ENCODE data around the gene LEKR1.

The LEKR1 gene

DNA sequence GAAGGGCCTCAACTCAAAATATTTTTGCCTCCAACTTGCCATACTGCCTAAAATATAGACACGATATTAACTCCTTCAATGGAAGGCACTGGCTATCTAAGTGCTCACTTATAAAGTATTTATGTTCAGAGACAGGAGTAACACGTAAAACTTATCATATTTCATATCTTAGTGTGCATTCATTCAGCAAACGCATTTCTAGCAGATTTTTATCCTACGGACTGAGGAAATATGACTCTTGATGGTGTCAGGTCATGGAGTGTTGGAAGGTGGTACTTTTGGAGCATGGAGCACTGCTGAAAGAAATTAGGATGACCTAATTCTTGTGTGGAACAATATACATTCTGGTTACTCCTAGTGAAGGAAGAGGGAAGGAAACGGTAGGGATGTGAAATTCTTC lies 43.8 kb upstream of the LEKR1 start:
- no peaks in the 10 kb centered on the region for H3F3A ChIP-seq (ENCODE audit: insufficient read depth, low read length)
- no peak overlapping the region for H3K9ac ChIP-seq (ENCODE audit: low read length)
- no peak for DNase-seq
- no peak overlapping the region for H3K4me3 ChIP-seq (ENCODE audit: low read length)
- no peak for TF ChIP-seq EZH2phosphoT487 (IDR thresholded peaks at IDR 0.05; ENCODE audit: low read length)
- TF ChIP-seq, protein P1, sequence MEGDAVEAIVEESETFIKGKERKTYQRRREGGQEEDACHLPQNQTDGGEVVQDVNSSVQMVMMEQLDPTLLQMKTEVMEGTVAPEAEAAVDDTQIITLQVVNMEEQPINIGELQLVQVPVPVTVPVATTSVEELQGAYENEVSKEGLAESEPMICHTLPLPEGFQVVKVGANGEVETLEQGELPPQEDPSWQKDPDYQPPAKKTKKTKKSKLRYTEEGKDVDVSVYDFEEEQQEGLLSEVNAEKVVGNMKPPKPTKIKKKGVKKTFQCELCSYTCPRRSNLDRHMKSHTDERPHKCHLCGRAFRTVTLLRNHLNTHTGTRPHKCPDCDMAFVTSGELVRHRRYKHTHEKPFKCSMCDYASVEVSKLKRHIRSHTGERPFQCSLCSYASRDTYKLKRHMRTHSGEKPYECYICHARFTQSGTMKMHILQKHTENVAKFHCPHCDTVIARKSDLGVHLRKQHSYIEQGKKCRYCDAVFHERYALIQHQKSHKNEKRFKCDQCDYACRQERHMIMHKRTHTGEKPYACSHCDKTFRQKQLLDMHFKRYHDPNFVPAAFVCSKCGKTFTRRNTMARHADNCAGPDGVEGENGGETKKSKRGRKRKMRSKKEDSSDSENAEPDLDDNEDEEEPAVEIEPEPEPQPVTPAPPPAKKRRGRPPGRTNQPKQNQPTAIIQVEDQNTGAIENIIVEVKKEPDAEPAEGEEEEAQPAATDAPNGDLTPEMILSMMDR (IDR thresholded peaks at IDR 0.05; ENCODE audit: low read length): no peak
- no peak for TF ChIP-seq EZH2 (optimal IDR thresholded peaks at IDR 0.05; ENCODE audit: low read depth, low read length)
- no peak overlapping the region for H3K4me2 ChIP-seq (ENCODE audit: low read depth, low read length)
- no peaks in the 10 kb centered on the region for H3K9me3 ChIP-seq (replicated peaks; ENCODE audit: insufficient read depth, low read length)
- no peak overlapping the region for H3K27ac ChIP-seq (ENCODE audit: low read length)
- no peaks in the 10 kb centered on the region for H3K27me3 ChIP-seq (replicated peaks; ENCODE audit: insufficient read depth, low read length)
- H3K9me2 ChIP-seq (replicated peaks; ENCODE audit: insufficient read depth, low read length): no peaks in the 10 kb centered on the region
- no peaks in the 10 kb centered on the region for H3K4me1 ChIP-seq (ENCODE audit: low read length)
- H3K79me2 ChIP-seq (ENCODE audit: low read length): no peaks in the 10 kb centered on the region
- H3K36me3 ChIP-seq (replicated peaks; ENCODE audit: insufficient read depth, low read length): no peaks in the 10 kb centered on the region
- H2AFZ ChIP-seq (ENCODE audit: low read length): no peak overlapping the region
- no peaks in the 10 kb centered on the region for H4K20me1 ChIP-seq (ENCODE audit: insufficient read depth, low read length)

DNA sequence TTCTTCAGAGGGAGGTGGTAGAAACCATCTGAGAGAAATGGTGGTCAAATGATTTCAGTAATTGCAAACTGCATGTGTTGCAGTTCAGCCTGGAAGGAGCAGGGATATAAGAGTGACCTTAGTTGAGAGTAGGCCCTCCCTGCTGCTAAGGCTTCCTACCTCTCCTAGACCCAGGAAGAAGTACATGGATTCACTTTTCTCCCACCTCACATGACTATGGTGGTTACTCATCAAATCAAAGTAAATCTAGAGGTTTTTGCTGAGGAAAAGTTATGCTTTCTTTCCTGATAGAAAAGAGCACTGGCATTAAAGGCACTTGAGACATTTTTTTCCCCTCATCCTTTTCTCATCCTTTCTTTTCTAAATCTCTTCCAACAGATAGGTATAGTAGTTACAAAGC lies 43.2 kb upstream of the LEKR1 start:
- Histone ChIP-seq H3K9ac (ENCODE audit: low read length) (no peak overlapping the region), H3K27ac (ENCODE audit: low read length) (no peak overlapping the region), H2AFZ (ENCODE audit: low read length) (no peak overlapping the region), H3K9me3 (replicated peaks; ENCODE audit: insufficient read depth, low read length) (no peaks in the 10 kb centered on the region), H3K9me2 (replicated peaks; ENCODE audit: insufficient read depth, low read length) (no peaks in the 10 kb centered on the region), H3K79me2 (ENCODE audit: low read length) (no peaks in the 10 kb centered on the region), H3K4me2 (ENCODE audit: low read depth, low read length) (no peak overlapping the region), H4K20me1 (ENCODE audit: insufficient read depth, low read length) (no peaks in the 10 kb centered on the region), H3K4me1 (ENCODE audit: low read length) (no peaks in the 10 kb centered on the region), H3K36me3 (replicated peaks; ENCODE audit: insufficient read depth, low read length) (no peaks in the 10 kb centered on the region), H3K27me3 (replicated peaks; ENCODE audit: insufficient read depth, low read length) (no peaks in the 10 kb centered on the region), H3F3A (ENCODE audit: insufficient read depth, low read length) (no peaks in the 10 kb centered on the region), H3K4me3 (ENCODE audit: low read length) (no peak overlapping the region)
- TF ChIP-seq EZH2 (optimal IDR thresholded peaks at IDR 0.05; ENCODE audit: low read depth, low read length): no peak
- DNase-seq: no peak

DNA sequence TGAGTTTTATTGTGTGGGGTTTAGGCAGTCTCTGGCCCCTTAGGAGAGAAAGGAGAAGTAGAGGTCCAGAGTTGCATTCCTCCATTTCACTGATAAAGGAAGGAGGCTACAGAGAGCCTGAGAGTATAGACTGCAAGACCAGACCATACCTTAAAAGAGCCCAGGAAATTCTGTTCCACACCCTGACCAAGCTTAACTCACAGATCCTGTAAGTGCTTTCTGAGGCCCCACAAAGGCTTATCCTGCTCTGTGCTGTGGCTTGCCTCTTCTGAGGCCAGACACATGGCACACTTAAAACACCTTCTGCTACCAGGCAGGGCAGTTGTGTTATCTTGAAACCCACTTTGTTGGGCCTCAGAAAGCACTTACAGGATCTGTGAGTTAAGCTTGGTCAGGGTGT lies 39.2 kb upstream of the LEKR1 start:
- no peaks in the 10 kb centered on the region for H3K4me1 ChIP-seq (ENCODE audit: low read length)
- no peaks in the 10 kb centered on the region for H3K27me3 ChIP-seq (replicated peaks; ENCODE audit: insufficient read depth, low read length)
- H3K4me3 ChIP-seq (ENCODE audit: low read length): no peak overlapping the region
- no peak for TF ChIP-seq EZH2phosphoT487 (IDR thresholded peaks at IDR 0.05; ENCODE audit: low read length)
- TF ChIP-seq, protein P1 (IDR thresholded peaks at IDR 0.05; ENCODE audit: low read length): no peak
- no peak for TF ChIP-seq EZH2 (optimal IDR thresholded peaks at IDR 0.05; ENCODE audit: low read depth, low read length)
- no peaks in the 10 kb centered on the region for H3K9me2 ChIP-seq (replicated peaks; ENCODE audit: insufficient read depth, low read length)
- no peak overlapping the region for H3K27ac ChIP-seq (ENCODE audit: low read length)
- no peaks in the 10 kb centered on the region for H3K36me3 ChIP-seq (replicated peaks; ENCODE audit: insufficient read depth, low read length)
- H3K9ac ChIP-seq (ENCODE audit: low read length): no peak overlapping the region
- no peaks in the 10 kb centered on the region for H3F3A ChIP-seq (ENCODE audit: insufficient read depth, low read length)
- DNase-seq: no peak
- no peak overlapping the region for H3K4me2 ChIP-seq (ENCODE audit: low read depth, low read length)
- no peak overlapping the region for H2AFZ ChIP-seq (ENCODE audit: low read length)
- no peaks in the 10 kb centered on the region for H3K9me3 ChIP-seq (replicated peaks; ENCODE audit: insufficient read depth, low read length)
- H3K79me2 ChIP-seq (ENCODE audit: low read length): no peaks in the 10 kb centered on the region
- H4K20me1 ChIP-seq (ENCODE audit: insufficient read depth, low read length): no peaks in the 10 kb centered on the region

DNA sequence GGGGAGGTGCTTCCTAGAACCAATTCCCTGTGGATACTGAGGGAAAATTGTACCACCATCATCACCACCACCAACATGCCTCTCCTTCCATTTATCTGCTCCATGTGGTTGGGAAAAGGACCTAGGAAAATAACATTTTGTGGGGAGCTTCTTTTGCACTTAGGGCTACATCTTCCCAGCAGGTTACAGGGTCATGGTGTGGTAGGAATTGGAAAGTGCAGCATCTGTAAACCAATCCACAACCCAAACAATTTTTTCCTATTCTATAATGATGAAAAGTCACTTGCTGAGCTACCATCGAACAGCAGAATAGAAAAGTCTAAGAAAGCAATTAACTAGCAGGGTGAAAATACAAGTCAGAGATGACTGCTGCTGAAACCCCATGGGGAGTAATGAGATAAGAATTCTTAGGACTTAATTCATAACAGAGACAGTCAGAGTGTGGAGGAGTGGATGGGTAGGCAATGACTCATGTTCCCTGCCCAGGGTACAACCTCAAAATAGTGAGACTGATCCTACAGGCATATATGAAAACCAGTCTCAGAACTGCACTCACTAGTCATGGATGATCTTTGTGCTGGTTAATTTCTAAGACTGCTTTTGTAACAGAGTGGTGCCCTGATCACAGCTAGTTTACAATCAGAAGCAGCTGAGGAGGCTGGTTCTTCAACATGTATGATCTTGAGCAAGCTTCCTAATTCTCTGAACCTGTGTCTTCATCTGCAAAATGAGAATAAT lies 38.1 kb upstream of the LEKR1 start:
- Histone ChIP-seq H3K79me2 (ENCODE audit: low read length) (no peaks in the 10 kb centered on the region), H3K9ac (ENCODE audit: low read length) (no peak overlapping the region), H3K4me3 (ENCODE audit: low read length) (no peak overlapping the region), H2AFZ (ENCODE audit: low read length) (no peak overlapping the region), H3K36me3 (replicated peaks; ENCODE audit: insufficient read depth, low read length) (no peaks in the 10 kb centered on the region), H3K27ac (ENCODE audit: low read length) (no peak overlapping the region), H3F3A (ENCODE audit: insufficient read depth, low read length) (no peaks in the 10 kb centered on the region), H3K9me3 (replicated peaks; ENCODE audit: insufficient read depth, low read length) (no peaks in the 10 kb centered on the region), H4K20me1 (ENCODE audit: insufficient read depth, low read length) (no peaks in the 10 kb centered on the region), H3K9me2 (replicated peaks; ENCODE audit: insufficient read depth, low read length) (no peaks in the 10 kb centered on the region), H3K4me1 (ENCODE audit: low read length) (no peaks in the 10 kb centered on the region), H3K27me3 (replicated peaks; ENCODE audit: insufficient read depth, low read length) (no peaks in the 10 kb centered on the region), H3K4me2 (ENCODE audit: low read depth, low read length) (no peak overlapping the region)
- TF ChIP-seq, protein P1 (IDR thresholded peaks at IDR 0.05; ENCODE audit: low read length): no peak
- no peak for TF ChIP-seq EZH2 (optimal IDR thresholded peaks at IDR 0.05; ENCODE audit: low read depth, low read length)
- no peak for TF ChIP-seq EZH2phosphoT487 (IDR thresholded peaks at IDR 0.05; ENCODE audit: low read length)
- DNase-seq: no peak
